Lower leg skin (tissue), 3 donors: ENCODE data around the gene LTA.

Source experiments
- CTCF ChIP-seq, 3 donors: fragments of 450-650 bp; IDR thresholded peaks; one replicate each; pipeline ENCODE4 v1.5.1; 2016; ENCODE audit warnings: antibody characterized with exemption in 3 of 3, mild to moderate bottlenecking in 3 of 3, moderate library complexity in 2 of 3
- POLR2A ChIP-seq, 2 donors: fragments of 450-650 bp; IDR thresholded peaks; one replicate each; pipeline ENCODE4 v1.6.1; 2016 to 2017; ENCODE audit warnings: antibody characterized with exemption in 2 of 2, mild to moderate bottlenecking in 1 of 2, moderate library complexity in 1 of 2

DNA sequence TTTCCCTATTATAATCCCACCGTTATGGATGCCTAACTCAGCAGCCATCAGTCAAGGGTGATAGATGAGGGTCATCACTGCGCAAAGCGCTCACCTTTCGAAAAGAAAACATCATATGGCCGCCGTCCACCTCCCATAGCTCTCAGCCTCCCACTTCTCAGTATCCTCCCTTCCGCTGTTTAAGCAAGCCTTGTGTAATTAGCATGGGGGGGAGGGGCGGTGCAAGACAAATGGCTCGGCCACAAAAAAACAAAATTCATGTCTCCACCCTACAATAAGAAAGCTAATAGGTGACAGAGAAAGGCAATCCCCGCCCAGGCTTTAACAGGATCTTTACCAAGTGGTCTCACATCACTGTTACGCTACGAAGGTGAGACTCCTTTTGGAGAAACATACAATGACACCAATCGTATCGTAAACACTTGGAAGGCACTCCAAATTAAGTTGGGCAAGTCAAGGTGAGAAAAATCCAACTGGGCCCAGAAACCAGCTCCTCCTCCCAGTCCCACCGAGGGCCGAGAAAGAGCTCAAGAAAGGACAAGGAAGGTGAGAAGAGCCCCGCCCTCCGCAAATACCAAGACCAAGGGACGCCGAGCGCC is 30.9 kb upstream of the LTA start:
- TF ChIP-seq CTCF (IDR thresholded peaks at IDR 0.05): no peak
- TF ChIP-seq POLR2A (IDR thresholded peaks at IDR 0.05): no peak
